C4-2B (cell line): ENCODE measurements around the gene MAGI2.

Experiments
- H3K27ac ChIP-seq: fragments of 450-650 bp; 2 replicates; pipeline ENCODE4 v1.5.1; 2017
- CTCF ChIP-seq: fragments of 450-650 bp; conservative IDR thresholded peaks from 2 replicates; pipeline ENCODE4 v1.5.1; 2017; ENCODE audit warnings: mild to moderate bottlenecking
- ZFX ChIP-seq: fragments of 450-650 bp; IDR thresholded peaks from 2 replicates; pipeline ENCODE4 v1.6.1; 2017

The MAGI2 gene

GRCh38 chr7:78178319-78178718, 1275.1 kb downstream of the MAGI2 start:
- H3K27ac ChIP-seq: no peak overlapping the region
- TF ChIP-seq ZFX (no peak), CTCF (no peak)

GRCh38 chr7:78176171-78176570, 1277.3 kb downstream of the MAGI2 start:
- TF ChIP-seq CTCF (no peak), ZFX (no peak)
- H3K27ac ChIP-seq: no peak overlapping the region

- no peak for TF ChIP-seq CTCF
- TF ChIP-seq ZFX: no peak
- H3K27ac ChIP-seq: no peak overlapping the region
Observed at GRCh38 chr7:78175330-78176100, 1278.0 kb downstream of the MAGI2 start.

GRCh38 chr7:78173666-78174065, 1279.8 kb downstream of the MAGI2 start:
- TF ChIP-seq ZFX (no peak), CTCF (no peak)
- no peak overlapping the region for H3K27ac ChIP-seq

- H3K27ac ChIP-seq: no peak overlapping the region
- no peak for TF ChIP-seq CTCF
Observed at GRCh38 chr7:78172933-78173591, 1280.4 kb downstream of the MAGI2 start.

- H3K27ac ChIP-seq: no peak overlapping the region
- TF ChIP-seq CTCF: no peak
- TF ChIP-seq ZFX: no peak
Observed at GRCh38 chr7:78172267-78172757, 1281.2 kb downstream of the MAGI2 start.

GRCh38 chr7:78171398-78171797, 1282.1 kb downstream of the MAGI2 start:
- no peak overlapping the region for H3K27ac ChIP-seq
- TF ChIP-seq ZFX (no peak), CTCF (no peak)
